ENCODE measurements around the gene CCR9.

Gene CCR9

DNA sequence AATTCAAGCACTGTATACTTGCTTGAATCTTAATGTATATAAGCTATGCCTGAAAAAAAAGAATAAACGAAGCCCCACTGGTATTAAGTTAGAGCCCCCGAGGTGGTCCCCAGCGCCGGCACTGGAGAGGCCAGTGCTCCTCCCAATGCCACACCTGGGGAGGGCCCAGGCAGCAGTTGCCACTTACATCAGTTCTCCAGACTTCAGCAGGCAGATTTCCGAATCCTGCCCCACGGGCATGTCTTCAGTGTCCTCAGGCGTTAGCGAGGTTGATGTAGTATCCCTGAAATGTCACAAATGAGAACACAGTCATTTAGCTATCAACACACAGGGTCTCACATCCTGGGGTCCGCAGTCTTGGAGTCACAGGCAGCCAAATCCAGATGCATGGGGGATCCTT, 49.9 kb downstream of the CCR9 start:
- no peak for DNase-seq (ENCODE audit: low read depth in 2 of 2, low spot score in 1 of 2)

DNA sequence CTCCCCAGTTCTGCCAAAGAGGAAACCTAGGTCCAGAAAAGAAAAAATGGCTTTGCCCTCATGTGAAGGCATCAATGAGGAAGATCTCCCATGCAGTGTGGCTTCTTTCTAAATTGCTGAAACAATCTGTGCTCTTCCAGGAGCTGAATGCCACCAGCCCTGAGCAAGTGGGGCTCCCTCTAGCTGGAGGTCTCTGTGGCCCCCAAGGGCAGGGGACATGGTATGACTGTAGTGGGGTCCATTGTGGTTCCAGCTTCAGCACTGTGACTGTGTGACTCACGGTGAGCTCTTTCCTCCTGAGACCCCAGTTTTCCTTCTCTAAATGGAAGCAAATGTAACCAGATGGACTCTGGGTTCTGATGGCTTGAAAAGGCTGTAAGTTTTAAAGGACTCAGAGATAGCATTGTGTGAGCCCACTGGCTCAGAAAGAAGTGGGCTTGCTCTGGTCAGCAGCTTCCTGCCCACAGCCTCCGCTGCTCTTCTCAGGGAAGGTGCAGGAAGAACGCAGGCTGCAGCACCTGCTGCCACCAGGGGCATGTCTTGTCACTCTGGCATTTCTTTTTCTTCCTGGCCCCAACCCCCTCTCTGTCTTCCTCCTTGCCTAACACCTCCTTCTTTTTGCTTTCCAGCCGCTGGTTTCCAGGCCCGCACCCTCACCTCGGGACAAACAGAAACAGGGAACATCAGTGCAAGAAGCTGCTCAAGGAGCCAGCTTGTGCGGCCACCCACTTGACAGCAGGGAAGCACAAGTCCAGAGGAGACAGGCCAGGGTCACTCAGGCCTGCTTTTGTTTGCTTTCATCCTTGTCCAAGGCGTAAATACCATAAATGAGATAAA, 51.1 kb downstream of the CCR9 start:
- DNase-seq (ENCODE audit: low read depth in 2 of 2, low spot score in 1 of 2), result no peak

DNA sequence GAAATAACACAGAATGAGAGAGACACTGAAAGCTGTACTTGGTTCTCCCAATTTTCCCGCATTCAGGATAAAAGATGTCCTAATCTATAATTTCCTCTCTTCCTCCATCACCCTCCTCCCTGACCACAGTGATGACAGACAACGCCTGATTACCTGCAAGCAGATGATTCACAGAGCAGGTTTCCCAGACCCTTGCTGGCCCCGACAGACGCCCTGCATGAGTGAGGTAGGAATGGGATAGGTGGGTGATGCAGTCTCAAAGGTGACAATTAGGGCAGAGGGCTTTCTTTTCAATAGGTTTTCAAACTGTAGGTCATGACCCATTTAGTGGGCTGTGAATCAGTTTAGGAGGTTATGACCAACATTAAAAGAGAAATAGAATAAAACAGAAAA, 51.7 kb downstream of the CCR9 start:
- no peak for DNase-seq (ENCODE audit: low read depth in 2 of 2, low spot score in 1 of 2)

DNA sequence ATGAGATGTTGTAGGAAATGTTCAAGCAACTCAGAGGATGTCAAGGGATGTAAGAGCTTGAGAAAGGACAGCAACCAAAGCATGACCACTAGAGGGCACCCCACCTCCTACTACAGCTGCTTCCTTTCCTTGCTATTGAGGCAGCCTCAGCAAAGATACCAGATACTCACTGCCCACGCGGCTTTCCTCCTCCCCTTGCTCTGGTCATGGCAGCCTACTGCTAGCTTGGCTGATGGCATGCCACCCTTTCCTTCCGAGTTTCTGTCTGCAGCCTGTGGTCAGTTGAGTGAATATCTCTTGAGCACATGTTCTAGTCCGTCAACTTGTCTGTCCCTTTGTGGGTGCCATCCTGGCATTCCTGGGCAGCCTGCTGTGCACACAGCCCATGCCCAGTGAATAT, 52.5 kb downstream of the CCR9 start:
- DNase-seq (ENCODE audit: low read depth in 2 of 2, low spot score in 1 of 2), result peak; percentile 72 to 78

DNA sequence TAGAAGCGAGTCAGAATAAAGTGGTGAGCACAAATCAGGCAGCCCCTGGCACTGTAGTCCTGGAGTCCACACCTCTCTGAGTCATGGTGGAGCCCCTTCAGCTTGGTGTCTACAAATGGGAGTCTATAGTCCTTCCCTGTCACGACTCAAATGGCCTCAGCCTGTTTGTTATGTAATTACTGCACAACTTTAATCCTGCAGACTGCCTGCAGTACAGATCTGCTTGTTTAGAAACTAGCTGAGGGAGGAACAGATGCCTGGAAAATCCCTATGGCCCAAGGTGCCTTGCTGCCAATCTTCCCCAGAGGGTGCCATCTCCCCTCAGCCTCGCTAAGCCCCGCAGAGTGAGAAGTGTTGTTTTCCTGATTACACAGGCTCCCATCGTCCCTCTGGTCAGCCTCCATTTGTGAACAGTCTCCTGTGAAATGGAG, 53.0 kb downstream of the CCR9 start:
- DNase-seq (ENCODE audit: low read depth in 2 of 2, low spot score in 1 of 2), result no peak

DNA sequence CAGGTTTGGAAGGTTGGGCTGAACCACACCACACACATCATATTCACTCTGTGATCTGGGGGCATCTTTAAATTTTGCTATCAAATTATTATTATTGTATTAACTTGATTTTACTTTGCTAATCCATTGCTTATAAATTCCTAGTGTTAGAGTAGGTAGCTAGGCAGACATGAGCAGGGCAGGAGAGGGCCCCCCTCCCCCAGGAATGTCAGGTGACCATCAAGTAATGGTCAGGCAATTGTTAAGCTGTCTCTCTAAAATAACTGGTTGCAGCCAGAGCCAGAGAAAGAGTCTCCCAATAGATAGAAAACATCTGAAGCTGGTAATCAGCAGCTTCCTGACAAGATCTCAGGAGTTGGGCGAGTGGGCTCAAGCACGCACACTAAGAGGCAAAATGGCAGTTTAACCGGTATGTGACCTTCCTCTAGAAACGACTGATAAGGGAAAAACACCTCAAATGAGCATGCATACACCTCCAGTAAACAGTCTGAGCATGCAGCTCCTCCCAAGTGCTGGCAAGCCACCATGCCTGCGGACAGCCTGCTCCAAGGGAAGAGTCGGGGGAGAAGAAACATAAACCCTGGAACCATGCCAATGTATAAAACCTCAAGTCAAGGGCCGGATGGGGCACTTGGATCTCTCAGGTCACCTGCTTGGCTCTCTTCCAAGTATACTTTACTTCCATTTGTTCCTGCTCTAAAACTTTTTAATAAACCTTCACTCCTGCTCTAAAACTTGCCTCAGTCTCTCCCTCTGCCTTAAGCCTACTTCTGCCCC, 53.8 kb downstream of the CCR9 start:
- DNase-seq (ENCODE audit: low read depth in 2 of 2, low spot score in 1 of 2), result no peak

DNA sequence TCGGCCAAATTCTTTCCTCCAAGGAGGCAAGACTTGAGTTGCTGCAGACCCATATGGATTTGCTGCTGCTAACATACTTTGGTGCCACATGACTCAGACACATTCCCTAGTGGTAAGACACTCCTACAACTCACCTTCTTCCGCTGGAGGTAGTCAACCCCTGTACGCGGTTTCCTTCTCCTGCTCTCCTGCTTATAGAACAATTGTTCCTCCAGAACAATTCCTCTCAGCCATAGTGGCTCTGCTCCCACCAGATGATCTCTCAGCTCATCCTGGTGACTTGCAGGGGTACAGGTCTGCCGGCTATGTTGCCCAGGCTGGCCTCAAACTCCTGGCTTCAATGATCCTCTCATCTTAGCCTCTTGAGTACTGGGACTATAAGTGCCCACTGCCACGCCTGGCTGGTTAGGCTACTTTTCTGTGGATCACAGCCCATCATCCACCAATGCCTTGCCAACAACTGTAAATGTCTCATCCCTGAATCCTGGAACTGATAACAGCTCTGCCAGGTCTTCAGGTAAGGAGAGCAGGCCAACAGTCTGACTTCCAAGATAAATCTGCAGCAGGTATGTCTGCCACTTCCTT, 54.5 kb downstream of the CCR9 start:
- no peak for DNase-seq (ENCODE audit: low read depth in 2 of 2, low spot score in 1 of 2)

DNA sequence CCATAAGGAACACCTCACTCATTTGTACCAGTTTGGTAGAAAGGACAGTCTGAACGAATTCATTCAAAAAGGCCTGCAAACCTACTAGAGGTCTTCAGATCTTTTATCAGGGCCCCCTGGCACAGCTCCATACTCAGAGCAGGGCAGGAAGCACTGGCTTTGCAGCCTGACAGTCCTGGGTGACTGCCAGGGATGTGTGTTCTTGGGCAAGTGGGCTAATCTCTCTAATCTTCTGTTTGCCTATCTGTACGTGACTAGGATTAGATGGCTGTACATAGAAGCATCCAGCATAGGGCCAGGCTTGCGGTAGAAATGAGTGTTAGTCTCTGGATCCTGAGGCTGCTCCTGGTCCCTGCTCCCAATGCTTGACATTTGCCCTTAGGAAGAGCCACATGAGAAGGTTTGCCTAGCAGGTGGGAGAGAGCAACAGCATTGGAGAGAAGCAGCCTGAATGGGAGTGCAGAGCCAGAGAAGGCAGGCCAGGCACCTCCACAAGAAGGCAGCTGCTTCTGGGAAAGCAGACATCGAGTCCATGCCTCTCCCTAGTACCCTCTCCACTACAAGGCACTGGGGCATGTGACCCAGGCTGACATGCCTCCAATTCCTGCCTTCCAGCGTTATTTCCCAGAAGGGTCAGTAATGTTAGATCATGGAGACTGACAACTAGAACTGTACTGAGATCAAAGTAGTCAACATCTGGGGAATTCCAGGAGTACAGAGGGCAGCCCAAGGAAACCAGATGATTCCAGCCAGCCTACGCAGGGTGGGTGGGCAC, 55.9 kb downstream of the CCR9 start:
- no peak for DNase-seq (ENCODE audit: low read depth in 2 of 2, low spot score in 1 of 2)

DNA sequence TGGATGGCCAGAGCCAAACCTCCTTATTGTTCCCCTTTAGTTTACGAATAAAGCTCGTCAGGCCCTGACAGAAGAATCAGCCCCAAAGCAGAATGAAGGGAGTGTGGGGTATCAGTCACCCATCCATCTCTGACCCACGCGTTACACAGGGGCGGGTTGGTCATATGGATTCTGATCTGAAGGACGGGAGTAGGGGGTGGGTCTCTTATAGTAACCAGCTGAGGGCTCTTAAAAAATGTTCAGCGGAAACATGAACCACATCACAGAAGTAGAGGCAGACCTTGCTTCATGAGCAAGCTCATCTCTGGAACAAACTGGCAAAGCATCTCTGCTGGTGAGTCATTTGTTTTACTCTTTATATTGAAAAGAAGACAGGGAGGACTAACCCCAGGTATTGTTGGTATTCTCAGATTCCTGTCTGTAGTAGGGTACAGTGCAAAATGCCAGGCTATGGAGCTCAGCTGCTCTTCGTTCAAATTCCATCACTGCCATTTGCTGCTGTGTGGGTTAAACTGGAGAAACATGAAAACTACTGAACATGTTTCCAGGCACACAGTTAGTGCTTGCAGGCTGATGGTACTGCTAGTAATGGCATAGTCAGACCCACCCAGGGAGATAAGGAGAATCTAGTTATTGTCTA, 57.0 kb downstream of the CCR9 start, which contains the start of gene CXCR6:
TSS of gene CXCR6 (plus strand) at position 258 of the 640 bp plus-strand sequence. CDS start 3,018 bp downstream, outside the sequence.
- DNase-seq (ENCODE audit: low read depth in 2 of 2, low spot score in 1 of 2), result peak; percentile 24 to 27

DNA sequence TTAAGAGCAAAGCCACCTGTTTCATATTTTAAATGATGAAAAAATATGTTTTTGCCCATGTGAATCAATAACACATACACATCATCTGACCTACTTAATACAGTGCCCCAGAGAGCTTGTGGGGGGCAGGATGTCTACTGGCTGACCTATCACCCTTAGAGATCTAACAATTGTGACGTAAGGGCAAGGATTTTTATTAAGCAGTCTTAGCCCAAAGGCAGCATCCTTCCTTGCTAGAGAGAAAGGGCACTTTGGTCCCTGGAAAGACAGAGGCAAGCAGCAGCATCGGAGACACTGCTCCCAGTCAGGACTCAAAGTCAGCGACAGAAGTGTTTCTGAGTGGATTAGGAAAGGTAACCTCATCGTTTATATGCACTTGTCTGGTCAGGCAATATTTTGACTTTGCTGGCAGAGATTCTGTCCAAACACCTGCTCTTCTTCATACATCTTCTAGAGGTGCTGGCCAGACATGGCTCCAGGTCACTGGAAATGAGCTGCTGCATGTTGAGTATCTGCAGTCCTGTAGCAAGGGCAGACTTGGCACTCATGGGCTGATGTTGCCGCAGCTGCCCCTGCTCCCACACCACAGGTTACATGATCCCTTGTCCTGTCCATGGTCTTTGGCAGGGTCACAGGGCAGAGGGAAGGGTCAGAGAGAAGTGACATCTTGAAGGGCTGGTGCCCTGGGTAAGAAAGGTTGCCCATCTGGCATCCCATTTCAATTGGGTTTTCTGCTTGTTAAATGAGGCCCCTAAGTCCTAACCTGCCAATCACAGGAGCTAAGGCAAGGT, 58.7 kb downstream of the CCR9 start:
- no peak for DNase-seq (ENCODE audit: low read depth in 2 of 2, low spot score in 1 of 2)

DNA sequence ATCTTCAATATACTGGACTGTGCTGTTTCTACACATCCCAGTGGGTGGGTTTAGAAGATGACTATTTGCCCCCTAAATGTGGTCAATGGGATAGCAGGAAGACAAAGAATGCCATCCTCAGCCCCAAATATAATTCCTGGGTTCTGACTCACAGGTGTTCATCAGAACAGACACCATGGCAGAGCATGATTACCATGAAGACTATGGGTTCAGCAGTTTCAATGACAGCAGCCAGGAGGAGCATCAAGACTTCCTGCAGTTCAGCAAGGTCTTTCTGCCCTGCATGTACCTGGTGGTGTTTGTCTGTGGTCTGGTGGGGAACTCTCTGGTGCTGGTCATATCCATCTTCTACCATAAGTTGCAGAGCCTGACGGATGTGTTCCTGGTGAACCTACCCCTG, 60.0 kb downstream of the CCR9 start:
- DNase-seq (ENCODE audit: low read depth in 2 of 2, low spot score in 1 of 2), result no peak

DNA sequence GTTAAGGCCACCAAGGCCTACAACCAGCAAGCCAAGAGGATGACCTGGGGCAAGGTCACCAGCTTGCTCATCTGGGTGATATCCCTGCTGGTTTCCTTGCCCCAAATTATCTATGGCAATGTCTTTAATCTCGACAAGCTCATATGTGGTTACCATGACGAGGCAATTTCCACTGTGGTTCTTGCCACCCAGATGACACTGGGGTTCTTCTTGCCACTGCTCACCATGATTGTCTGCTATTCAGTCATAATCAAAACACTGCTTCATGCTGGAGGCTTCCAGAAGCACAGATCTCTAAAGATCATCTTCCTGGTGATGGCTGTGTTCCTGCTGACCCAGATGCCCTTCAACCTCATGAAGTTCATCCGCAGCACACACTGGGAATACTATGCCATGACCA, 60.5 kb downstream of the CCR9 start:
- DNase-seq (ENCODE audit: low read depth in 2 of 2, low spot score in 1 of 2), result no peak

DNA sequence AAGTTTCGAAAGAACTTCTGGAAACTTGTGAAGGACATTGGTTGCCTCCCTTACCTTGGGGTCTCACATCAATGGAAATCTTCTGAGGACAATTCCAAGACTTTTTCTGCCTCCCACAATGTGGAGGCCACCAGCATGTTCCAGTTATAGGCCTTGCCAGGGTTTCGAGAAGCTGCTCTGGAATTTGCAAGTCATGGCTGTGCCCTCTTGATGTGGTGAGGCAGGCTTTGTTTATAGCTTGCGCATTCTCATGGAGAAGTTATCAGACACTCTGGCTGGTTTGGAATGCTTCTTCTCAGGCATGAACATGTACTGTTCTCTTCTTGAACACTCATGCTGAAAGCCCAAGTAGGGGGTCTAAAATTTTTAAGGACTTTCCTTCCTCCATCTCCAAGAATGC, 61.0 kb downstream of the CCR9 start:
- no peak for DNase-seq (ENCODE audit: low read depth in 2 of 2, low spot score in 1 of 2)

DNA sequence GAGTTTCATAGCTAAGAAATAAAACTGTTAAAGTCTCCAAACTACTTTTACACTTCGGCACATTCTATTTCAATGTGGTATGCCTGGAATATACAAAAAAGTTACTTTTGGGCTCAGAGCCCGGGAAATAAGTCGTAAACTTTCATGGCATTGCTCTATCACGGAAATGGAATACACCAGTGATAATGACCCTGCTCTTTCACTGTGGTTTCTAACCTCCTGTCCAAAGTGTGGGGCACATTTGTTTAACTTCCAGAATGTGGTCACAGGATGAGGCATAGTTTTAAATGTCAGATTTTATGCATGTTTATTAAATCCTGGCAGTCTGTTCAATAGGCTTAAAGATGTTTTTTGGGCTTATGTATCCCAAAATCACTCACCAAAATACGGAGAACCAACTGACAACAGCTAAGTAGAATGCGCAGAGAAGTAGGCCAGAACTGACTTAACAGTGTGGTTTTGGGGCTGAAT, 62.0 kb downstream of the CCR9 start:
- no peak for DNase-seq (ENCODE audit: low read depth in 2 of 2, low spot score in 1 of 2)

DNA sequence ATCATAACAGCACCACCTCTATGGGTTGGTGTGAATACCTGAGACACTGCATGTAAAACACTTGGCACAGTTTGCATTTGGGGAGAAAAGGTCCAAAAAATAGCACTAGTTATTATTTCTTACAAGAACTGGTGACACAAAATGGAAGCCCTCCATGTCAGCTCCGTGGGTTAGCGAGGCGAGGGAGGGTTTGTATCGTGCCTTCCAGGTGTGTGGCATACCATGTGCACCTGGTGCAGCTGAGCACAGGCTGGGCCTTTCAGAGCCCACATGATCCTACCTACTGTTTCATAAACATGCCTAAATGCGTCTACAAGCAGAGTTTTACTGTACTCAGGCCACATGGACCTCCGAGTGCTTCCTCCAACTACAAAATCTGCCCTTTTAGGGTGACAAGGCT, 62.5 kb downstream of the CCR9 start:
- DNase-seq (ENCODE audit: low read depth in 2 of 2, low spot score in 1 of 2), result no peak

DNA sequence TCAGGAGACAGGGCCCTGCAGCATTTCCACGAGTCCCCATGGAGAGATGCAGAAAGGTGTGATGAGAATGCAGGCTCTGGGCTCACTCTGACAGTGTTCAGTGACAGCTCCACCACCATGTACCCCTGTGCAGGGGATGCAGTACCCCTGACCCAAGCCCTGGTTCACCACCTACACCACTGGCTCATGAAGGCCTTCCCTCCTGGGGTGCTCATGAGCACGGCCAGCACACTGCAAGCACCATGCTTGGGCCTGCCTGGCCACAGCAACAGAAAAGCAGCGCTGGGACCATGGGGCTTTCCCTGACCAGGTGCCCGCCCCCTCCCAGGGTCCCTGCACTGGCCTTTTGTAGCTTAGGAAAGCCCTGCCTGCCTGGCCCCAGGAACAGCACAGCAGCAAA, 63.1 kb downstream of the CCR9 start:
- DNase-seq (ENCODE audit: low read depth in 2 of 2, low spot score in 1 of 2), result no peak

DNA sequence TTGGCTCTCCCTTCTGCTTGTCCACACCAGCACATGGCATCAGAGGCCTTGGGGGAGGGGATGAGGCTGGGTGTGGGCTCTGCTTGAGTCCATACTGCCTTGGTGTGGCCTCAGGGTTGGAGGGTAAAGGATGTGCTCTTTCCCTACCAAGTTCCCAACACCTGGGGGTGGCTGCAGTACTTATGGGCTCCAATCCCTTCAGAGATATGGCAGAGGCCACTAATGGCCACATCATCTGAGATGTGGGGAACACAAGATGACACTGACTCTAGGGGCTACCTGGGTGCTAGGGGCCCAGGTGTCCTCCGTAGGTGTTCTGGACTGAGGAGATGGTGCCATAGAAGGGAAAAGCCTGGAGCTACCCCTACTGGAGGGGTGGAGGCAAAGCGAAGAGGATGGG, 63.8 kb downstream of the CCR9 start:
- DNase-seq (ENCODE audit: low read depth in 2 of 2, low spot score in 1 of 2), result no peak

DNA sequence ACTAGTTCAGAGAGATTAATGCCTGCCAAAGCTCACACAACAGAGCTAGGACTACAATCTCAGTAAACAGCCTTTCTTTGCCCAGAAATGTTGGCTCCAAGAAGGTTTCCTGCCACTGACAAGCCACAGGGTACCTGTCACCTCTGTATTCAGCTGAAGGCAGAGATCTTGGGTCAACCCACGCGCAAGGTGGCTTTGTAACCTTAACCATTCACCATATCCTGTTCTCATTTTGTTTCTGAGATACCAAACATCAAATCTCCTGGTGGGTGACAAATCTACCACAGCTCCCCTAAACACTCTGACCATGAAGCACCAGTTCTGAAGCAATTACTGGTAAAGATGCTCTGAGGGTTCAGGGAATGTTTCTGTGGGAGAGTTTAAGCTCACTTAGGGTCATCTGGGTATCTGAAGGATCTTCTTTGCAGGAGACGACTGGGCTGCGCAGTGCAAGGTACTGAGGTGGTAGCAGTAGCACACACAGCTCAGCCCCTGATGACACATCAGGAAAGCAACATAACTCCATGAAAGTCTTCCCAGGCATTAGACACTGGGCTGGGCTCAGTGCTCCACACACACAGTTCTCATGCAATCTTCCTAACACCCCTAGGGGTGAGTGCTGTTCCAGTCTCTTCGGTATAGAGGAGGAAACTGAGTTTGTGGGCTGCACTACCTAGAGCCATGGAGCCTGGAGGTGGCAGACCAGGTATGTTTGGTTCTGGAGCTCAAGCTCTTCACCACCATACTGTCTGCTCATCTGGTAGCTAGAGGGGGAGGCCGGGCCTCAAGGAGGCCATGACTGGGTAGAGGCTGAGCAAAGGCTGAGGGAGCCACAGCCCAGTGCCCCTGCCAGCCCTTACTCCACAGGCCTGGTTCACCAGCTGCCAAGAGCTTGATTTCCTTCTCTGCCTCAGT, 64.6 kb downstream of the CCR9 start:
- DNase-seq (ENCODE audit: low read depth in 2 of 2, low spot score in 1 of 2), result peak; percentile 15 to 43

DNA sequence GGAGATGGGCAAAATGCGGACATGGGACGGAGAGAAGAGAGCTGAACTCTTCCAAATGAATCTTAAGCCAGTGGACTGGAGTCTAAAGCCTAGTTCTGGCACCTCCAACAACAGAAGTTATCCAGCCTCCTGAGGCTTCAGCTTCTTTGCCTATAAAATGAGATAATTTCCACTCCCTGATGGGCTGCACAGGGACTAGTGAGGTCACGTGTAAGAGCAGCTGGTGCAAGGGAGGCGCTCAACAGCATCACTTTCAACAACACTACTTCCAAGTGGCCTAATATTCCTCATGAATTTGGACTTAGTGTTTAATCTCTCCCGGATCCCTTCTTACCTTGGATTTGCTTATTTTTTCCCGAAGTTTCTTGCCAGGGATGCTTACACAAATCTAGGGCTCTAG, 65.6 kb downstream of the CCR9 start:
- DNase-seq (ENCODE audit: low read depth in 2 of 2, low spot score in 1 of 2), result no peak

All from stimulated activated CD8-positive, alpha-beta memory T cell treated with anti-CD3 and anti-CD28 coated beads, Interleukin-4, amount 100 ng/mL, for 4 hours (primary cell).